OCI-LY7 (cell line): Measurements from ENCODE around the gene GAST. TPM values are rescaled to one million over a fixed set of nuclear protein-coding genes. Genes with fewer than 3 reads are reported as not detected.
A peak's percentile ranks its signal among the peaks of the same experiment; 100 is the strongest.

Source experiments
- BruUV-seq: library from RNA; stranded (reverse); fragments of 400-500 nt; replicated peaks from 2 replicates; lab custom pipeline; 2021; lab: Mats Ljungman, UMichigan
- CTCF ChIA-PET: fragments of 300-600 bp; sonication (Branson Sonifier 250); formaldehyde crosslinking; loops from one replicate; lab custom pipeline; 2022; ENCODE audit warnings: antibody characterized with exemption; ENCODE audit not compliant: unreplicated experiment; lab: Charles Lee
- POLR2A ChIA-PET: fragments of 300-600 bp; sonication (Branson Sonifier 250); formaldehyde crosslinking; loops from one replicate; lab custom pipeline; 2022; ENCODE audit warnings: antibody characterized with exemption; lab: Charles Lee
- DNase-seq: peaks from one replicate; pipeline ENCODE4 v3.0.0-alpha.2; 2015; ENCODE audit warnings: low spot score
- H2AFZ ChIP-seq: fragments of 200-600 bp; sonication (generic), shearing (Covaris generic); 2 replicates; pipeline ENCODE4 v1.6.1; 2014; ENCODE audit warnings: mild to moderate bottlenecking, antibody characterized with exemption, low read length, moderate library complexity
- H3K27ac ChIP-seq: fragments of 200-600 bp; sonication (generic); 2 replicates; pipeline ENCODE4 v1.5.1; 2014; ENCODE audit warnings: mixed run types, low read depth, mild to moderate bottlenecking, moderate library complexity, low read length, inconsistent platforms; ENCODE audit not compliant: poor library complexity, severe bottlenecking
- H3K36me3 ChIP-seq: fragments of 200-600 bp; sonication (generic); 2 replicates; pipeline ENCODE4 v1.6.1; 2014; ENCODE audit warnings: mild to moderate bottlenecking, antibody characterized with exemption, low read length, moderate library complexity, mixed read lengths; ENCODE audit not compliant: insufficient read depth
- H3K4me1 ChIP-seq: fragments of 200-600 bp; sonication (generic); 2 replicates; pipeline ENCODE4 v1.5.1; 2014; ENCODE audit warnings: mild to moderate bottlenecking, low read length; ENCODE audit not compliant: insufficient read depth, poor library complexity, severe bottlenecking
- H3K4me2 ChIP-seq: fragments of 200-600 bp; sonication (generic); 2 replicates; pipeline ENCODE4 v1.6.1; 2014; ENCODE audit warnings: mild to moderate bottlenecking, low read length
- H3K4me3 ChIP-seq: fragments of 200-600 bp; sonication (generic); 2 replicates; pipeline ENCODE4 v1.5.1; 2014; ENCODE audit warnings: mild to moderate bottlenecking, low read depth, low read length; ENCODE audit not compliant: poor library complexity, severe bottlenecking
- H3K79me2 ChIP-seq: fragments of 200-600 bp; sonication (generic); 2 replicates; pipeline ENCODE4 v1.6.1; 2016; ENCODE audit warnings: low read depth, mild to moderate bottlenecking, low read length, moderate library complexity, mixed read lengths; ENCODE audit not compliant: insufficient read depth
- H3K9me2 ChIP-seq: fragments of 200-600 bp; sonication (generic); 2 replicates; pipeline ENCODE4 v1.6.1; 2016; ENCODE audit warnings: mild to moderate bottlenecking, low read length, mixed read lengths; ENCODE audit not compliant: insufficient read depth
- H3K9me3 ChIP-seq: fragments of 200-600 bp; sonication (generic); 2 replicates; pipeline ENCODE4 v1.6.1; 2014; ENCODE audit warnings: mild to moderate bottlenecking, mixed run types, low read length, mixed read lengths
- H4K20me1 ChIP-seq: fragments of 200-600 bp; sonication (generic); 2 replicates; pipeline ENCODE4 v1.6.1; 2014; ENCODE audit warnings: mild to moderate bottlenecking, antibody characterized with exemption, low read length, moderate library complexity, mixed read lengths; ENCODE audit not compliant: insufficient read depth
- EZH2phosphoT487 ChIP-seq: fragments of 200-600 bp; sonication (generic); IDR thresholded peaks from 2 replicates; pipeline ENCODE4 v1.6.1; 2018; ENCODE audit warnings: low read depth, borderline replicate concordance, mild to moderate bottlenecking, mixed run types, antibody characterized with exemption, low read length, moderate library complexity, mixed read lengths
- intact Hi-C: fragments of 100-400 bp; cut with micrococcal nuclease; formaldehyde crosslinking; loops from one replicate; pipeline ENCODE4 v1.10.0; 2022; ENCODE audit not compliant: unreplicated experiment
- total RNA-seq, 2 experiments: library from RNA; depleted of rRNA in 1 of 2; stranded (reverse); fragments of >200 nt in 1 of 2; shearing (Covaris generic) in 1 of 2; gene quantifications; 2 replicates each; pipeline ENCODE4 v1.2.3, GENCODE V29; 2014 to 2022
- TF ChIP-seq, protein P1 (sequence below): fragments of 200-600 bp; sonication (generic); conservative IDR thresholded peaks from 2 replicates; pipeline ENCODE4 v1.5.1; 2014; ENCODE audit warnings: mild to moderate bottlenecking, antibody characterized with exemption, low read length, moderate library complexity, mixed read lengths

The GAST gene
- total RNA-seq, 2 experiments from 2014 or later: not detected

DNA sequence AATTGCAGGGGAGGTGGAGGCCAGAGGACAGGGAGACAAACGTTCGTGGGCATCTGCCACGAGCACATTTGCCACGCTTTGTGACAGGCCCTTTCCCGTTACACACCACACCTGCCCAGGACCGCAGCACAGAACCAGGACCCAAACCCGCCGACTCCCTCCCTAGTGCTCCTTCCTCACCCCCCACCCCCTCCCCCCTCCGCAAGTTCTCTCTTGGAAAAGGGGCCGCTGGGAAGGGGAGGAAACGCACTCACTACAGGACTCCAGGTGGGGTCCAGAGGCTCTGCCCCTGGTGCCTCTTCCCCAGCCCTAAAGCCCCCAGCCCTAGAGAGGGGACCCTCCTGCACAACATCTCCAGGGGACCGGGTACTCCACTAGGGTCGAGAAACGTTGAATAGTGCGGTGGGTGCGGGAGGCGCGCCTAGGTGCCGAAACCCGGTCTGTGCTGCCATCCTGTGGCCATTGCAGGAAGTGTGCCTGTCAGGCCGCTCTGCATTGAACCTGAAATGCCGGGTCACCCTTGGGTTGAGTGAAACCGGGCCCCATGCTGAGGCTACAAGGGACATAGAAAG lies 45.3 kb upstream of the GAST start:
- DNase-seq: peak; percentile 87
- Histone ChIP-seq H2AFZ (peak overlapping the region; percentile 96), H3K9me3 (no peaks in the 10 kb centered on the region), H3K27ac (peak overlapping the region; percentile 84), H3K79me2 (no peaks in the 10 kb centered on the region), H3K4me1 (peaks cover 31% of the 10 kb centered on the region), H3K36me3 (no peaks in the 10 kb centered on the region), H3K4me3 (peak overlapping the region; percentile 62), H4K20me1 (no peaks in the 10 kb centered on the region), H3K9me2 (no peaks in the 10 kb centered on the region), H3K4me2 (peak overlapping the region; percentile 82)
- no TSS peak for BruUV-seq
- TF ChIP-seq EZH2phosphoT487: no peak
- TF ChIP-seq, protein P1, sequence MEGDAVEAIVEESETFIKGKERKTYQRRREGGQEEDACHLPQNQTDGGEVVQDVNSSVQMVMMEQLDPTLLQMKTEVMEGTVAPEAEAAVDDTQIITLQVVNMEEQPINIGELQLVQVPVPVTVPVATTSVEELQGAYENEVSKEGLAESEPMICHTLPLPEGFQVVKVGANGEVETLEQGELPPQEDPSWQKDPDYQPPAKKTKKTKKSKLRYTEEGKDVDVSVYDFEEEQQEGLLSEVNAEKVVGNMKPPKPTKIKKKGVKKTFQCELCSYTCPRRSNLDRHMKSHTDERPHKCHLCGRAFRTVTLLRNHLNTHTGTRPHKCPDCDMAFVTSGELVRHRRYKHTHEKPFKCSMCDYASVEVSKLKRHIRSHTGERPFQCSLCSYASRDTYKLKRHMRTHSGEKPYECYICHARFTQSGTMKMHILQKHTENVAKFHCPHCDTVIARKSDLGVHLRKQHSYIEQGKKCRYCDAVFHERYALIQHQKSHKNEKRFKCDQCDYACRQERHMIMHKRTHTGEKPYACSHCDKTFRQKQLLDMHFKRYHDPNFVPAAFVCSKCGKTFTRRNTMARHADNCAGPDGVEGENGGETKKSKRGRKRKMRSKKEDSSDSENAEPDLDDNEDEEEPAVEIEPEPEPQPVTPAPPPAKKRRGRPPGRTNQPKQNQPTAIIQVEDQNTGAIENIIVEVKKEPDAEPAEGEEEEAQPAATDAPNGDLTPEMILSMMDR: peak; percentile 94
- intact Hi-C loops: loop anchor here (1.0 to 10.0 kb wide), 3 partner anchors 18 to 342 kb away; partner anchors contain the start of gene EIF1
- POLR2A ChIA-PET: interaction anchor here (0.6 to 2.8 kb wide), 4 partner anchors 12 to 27 kb away, joined by 3 to 13 read pairs (median 6); partner anchors contain the start of gene EIF1
- CTCF ChIA-PET: interaction anchor here (0.9 to 2.3 kb wide), 3 partner anchors 11 to 22 kb away, joined by 3 to 20 read pairs (median 4); partner anchors contain the start of gene EIF1

DNA sequence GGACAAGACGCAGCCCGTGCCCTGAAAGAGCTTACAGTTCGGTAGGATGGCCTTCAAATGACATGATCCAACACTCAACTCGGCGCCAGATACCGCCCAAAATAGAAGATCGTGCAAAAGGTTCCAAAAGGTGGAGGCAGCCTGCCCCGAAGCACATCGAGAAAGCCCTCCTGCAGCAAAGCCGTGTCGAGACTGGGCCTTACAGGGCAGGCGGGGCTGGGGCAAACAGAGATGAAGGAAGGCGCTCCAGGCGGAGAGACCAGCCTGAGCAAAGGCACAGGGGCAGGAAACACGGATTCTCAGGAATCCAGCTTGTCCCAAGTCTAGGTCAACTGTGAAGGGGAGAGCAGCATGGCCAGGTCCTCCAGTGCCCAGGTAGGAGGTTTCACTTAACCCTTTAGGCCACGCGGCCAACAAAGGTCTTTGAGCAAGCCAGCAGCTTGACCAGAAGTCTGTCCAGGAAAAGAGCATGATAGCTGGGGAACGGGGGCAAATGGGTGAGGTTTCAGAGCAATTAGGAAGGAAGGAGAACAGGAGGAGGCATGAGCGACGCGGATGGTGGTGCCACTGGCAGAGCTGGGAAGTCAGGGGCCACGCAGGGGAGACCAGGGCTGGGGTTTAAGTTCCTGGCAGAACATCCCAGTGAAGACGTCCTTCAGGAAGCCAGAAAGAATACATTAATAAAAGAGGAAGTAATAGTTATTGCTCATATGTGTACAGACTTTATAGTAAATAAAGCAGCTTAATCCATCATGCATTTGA lies 44.7 kb upstream of the GAST start:
- TF ChIP-seq, protein P1: peak; percentile 55; the same call in 1 of the 2 replicates
- TF ChIP-seq EZH2phosphoT487: no peak
- ChIA-PET POLR2A (interaction anchor here (0.6 to 2.8 kb wide), 5 partner anchors 11 to 135 kb away, joined by 3 to 10 read pairs (median 3); no protein-coding TSS in a partner anchor), CTCF (interaction anchor here (0.9 to 1.3 kb wide), 3 partner anchors 11 to 21 kb away, joined by 3 to 5 read pairs (median 4); partner anchors contain the start of gene EIF1)
- peak overlapping the region; percentile 96 for H2AFZ ChIP-seq
- no peaks in the 10 kb centered on the region for H3K9me2 ChIP-seq
- BruUV-seq: no TSS peak
- H4K20me1 ChIP-seq: no peaks in the 10 kb centered on the region
- H3K4me3 ChIP-seq: peak overlapping the region; percentile 62
- no peaks in the 10 kb centered on the region for H3K36me3 ChIP-seq
- H3K4me2 ChIP-seq: peak overlapping the region; percentile 82
- H3K79me2 ChIP-seq: no peaks in the 10 kb centered on the region
- H3K27ac ChIP-seq: no peak overlapping the region
- intact Hi-C loops: loop anchor here (1.0 to 10.0 kb wide), 2 partner anchors 21 to 343 kb away; partner anchors contain the start of gene EIF1
- no peaks in the 10 kb centered on the region for H3K9me3 ChIP-seq
- peaks cover 31% of the 10 kb centered on the region for H3K4me1 ChIP-seq
- no peak for DNase-seq
